Thoracic aorta (tissue), 2 donors: ENCODE results near the gene ELOA. TPM values are rescaled to one million over a fixed set of nuclear protein-coding genes. Genes with fewer than 3 reads are reported as not detected.

Source experiments
- ATAC-seq: fragments of 150-250 bp; one replicate; pipeline ENCODE4 v1.8.0; 2017; ENCODE audit warnings: low read depth; ENCODE audit not compliant: insufficient number of reproducible peaks, low FRiP score
- DNase-seq: peaks from one replicate; pipeline ENCODE4 v3.0.0-alpha.2; 2020; ENCODE audit warnings: low spot score
- H3K27ac ChIP-seq, 2 donors: fragments of 200-600 bp; sonication (generic); 1 replicate in 1 of 2; 2 replicates in 1 of 2; pipeline ENCODE4 v1.5.1; 2016; ENCODE audit warnings: mild to moderate bottlenecking in 2 of 2, moderate library complexity in 2 of 2
- H3K27me3 ChIP-seq: fragments of 200-600 bp; sonication (generic); replicated peaks from 2 replicates; pipeline ENCODE4 v1.6.0; 2016; ENCODE audit warnings: mild to moderate bottlenecking; ENCODE audit not compliant: insufficient read depth
- H3K36me3 ChIP-seq: fragments of 200-600 bp; sonication (generic); one replicate; pipeline ENCODE4 v1.5.1; 2016
- H3K4me1 ChIP-seq, 2 donors: fragments of 200-600 bp; sonication (generic); 1 replicate in 1 of 2; 2 replicates in 1 of 2; pipeline versions ENCODE4 v1.5.1 to v1.6.0; 2016; ENCODE audit warnings: low read depth in 2 of 2, mild to moderate bottlenecking in 1 of 2; ENCODE audit not compliant: control insufficient read depth in 1 of 2
- H3K4me3 ChIP-seq: fragments of 200-600 bp; sonication (generic); 2 replicates; pipeline ENCODE4 v1.5.1; 2016; ENCODE audit warnings: mild to moderate bottlenecking
- H3K9me3 ChIP-seq: fragments of 200-600 bp; sonication (generic); 2 replicates; pipeline ENCODE4 v1.5.1; 2016
- total RNA-seq, 2 donors: library from RNA; depleted of rRNA; stranded (reverse); fragments of >200 nt; gene quantifications; one replicate each; pipeline versions ENCODE4 v1.1.0 to v1.2.3, GENCODE V29; 2016
- TF ChIP-seq, protein P1 (sequence below): fragments of 200-600 bp; sonication (generic); IDR thresholded peaks from one replicate; pipeline ENCODE4 v1.5.1; 2019; ENCODE audit warnings: antibody characterized with exemption

ELOA gene
- total RNA-seq, 2 donors from 2014 or later, result 23.3 to 40.6 TPM

DNA sequence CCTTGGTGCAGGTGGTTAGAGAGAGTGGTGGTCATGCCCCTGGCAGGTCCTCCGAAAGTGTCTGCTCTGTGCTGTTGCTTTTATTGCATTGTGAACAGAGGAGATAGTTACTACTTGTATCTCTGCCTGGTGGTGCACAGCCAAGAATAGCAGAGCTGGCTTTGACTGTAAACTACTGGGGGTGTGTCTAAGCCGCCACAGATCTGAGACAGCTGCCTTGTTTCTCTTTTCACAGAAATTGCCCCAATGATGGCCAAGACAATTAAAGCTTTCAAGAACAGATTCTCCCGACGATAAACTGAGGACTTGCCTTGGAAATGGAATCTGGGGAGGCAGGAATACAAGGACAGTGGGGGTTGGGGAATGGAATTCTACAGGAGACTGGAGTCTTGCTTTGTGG is 16.0 kb downstream of the ELOA start:
- TF ChIP-seq, protein P1, sequence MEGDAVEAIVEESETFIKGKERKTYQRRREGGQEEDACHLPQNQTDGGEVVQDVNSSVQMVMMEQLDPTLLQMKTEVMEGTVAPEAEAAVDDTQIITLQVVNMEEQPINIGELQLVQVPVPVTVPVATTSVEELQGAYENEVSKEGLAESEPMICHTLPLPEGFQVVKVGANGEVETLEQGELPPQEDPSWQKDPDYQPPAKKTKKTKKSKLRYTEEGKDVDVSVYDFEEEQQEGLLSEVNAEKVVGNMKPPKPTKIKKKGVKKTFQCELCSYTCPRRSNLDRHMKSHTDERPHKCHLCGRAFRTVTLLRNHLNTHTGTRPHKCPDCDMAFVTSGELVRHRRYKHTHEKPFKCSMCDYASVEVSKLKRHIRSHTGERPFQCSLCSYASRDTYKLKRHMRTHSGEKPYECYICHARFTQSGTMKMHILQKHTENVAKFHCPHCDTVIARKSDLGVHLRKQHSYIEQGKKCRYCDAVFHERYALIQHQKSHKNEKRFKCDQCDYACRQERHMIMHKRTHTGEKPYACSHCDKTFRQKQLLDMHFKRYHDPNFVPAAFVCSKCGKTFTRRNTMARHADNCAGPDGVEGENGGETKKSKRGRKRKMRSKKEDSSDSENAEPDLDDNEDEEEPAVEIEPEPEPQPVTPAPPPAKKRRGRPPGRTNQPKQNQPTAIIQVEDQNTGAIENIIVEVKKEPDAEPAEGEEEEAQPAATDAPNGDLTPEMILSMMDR, result no peak
- peaks cover 72% of the 10 kb centered on the region for H3K36me3 ChIP-seq
- no peak for ATAC-seq

GRCh38 chr1:23763041-23763577 is 19.8 kb downstream of the ELOA start:
- Histone ChIP-seq H3K4me1 (peaks cover 0 to 4% of the 10 kb centered on the region in 2 donors), H3K4me3 (no peak overlapping the region), H3K27me3 (no peaks in the 10 kb centered on the region), H3K36me3 (peaks cover 50% of the 10 kb centered on the region), H3K9me3 (no peaks in the 10 kb centered on the region), H3K27ac (no peak overlapping the region)
- DNase-seq, result no peak
- no peak for ATAC-seq
- TF ChIP-seq, protein P1, result no peak

More for the DNA sequence above, 16.0 kb downstream of the ELOA start:
- DNase-seq, result no peak
- no peak overlapping the region for H3K4me3 ChIP-seq
- H3K4me1 ChIP-seq, result peaks cover 0 to 4% of the 10 kb centered on the region in 2 donors
- no peaks in the 10 kb centered on the region for H3K9me3 ChIP-seq
- no peak overlapping the region for H3K27ac ChIP-seq
- no peaks in the 10 kb centered on the region for H3K27me3 ChIP-seq

GRCh38 chr1:23768733-23769132 is 25.5 kb downstream of the ELOA start:
- DNase-seq (no peak), ATAC-seq (no peak)
- no peak overlapping the region for H3K27ac ChIP-seq
- H3K4me3 ChIP-seq, result no peak overlapping the region
- H3K36me3 ChIP-seq, result peaks cover 21% of the 10 kb centered on the region
- H3K9me3 ChIP-seq, result no peaks in the 10 kb centered on the region
- TF ChIP-seq, protein P1, result no peak
- H3K27me3 ChIP-seq, result no peaks in the 10 kb centered on the region
- peaks cover 0 to 9% of the 10 kb centered on the region in 2 donors for H3K4me1 ChIP-seq

DNA sequence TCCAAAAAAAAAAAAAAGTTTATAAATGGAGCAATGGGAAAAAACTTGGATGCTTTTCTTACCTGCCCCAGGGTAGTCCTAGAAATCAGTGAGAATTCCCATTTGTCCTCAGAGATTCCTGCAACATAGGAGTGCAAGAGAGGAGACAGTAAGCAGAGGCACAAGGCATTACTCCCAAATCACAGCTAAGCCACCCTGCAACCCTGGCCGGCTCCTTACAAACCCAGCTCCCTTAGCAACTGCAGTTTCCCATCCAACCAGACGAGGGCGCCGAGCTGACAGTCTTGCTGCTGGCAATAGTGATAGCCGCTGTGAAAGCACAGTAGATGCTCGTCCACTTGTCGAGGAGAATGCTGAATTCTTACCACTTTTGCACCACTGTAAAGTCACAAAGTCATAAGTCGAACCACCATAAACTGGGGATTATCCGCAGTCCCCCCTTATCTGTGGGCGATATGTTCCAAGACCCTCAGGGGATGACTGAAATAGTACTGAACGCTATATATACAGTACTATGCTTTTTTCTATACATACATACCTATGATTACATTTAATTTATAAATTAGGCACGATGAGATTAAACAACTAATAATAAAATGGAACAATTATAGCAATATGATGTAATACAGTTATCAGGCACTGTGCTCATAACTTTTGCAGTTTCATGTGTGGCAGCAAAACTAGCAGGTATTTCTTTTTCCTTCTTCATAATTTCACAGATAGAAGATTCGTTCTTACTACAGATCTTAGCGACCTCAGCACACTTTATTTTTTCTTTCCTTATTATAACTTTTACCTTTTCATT is 29.0 kb downstream of the ELOA start:
- Histone ChIP-seq H3K4me3 (no peak overlapping the region), H3K27me3 (no peaks in the 10 kb centered on the region), H3K36me3 (peaks cover 7% of the 10 kb centered on the region), H3K27ac (no peak overlapping the region), H3K4me1 (peaks cover under 1 to 9% of the 10 kb centered on the region in 2 donors), H3K9me3 (no peaks in the 10 kb centered on the region)
- no peak for ATAC-seq
- DNase-seq, result peak; percentile 70
- TF ChIP-seq, protein P1, result peak; percentile 90

DNA sequence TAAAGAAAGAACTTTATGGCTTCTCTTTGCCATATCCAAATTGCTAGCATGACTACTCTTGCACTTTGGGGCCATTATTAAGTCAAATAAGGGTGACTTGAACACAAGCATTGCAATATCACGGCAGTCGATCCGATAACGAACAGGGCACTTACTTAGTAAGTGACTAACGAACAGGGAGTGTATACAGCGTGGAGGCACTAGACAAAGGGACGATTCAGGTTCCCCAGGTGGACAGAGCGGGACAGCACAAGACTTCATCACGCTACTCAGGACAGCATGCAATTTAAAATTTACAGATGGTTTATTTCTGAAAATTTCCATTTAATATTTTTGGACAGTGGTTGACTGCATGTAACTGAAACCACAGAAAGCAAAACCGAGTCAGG is 29.6 kb downstream of the ELOA start:
- peaks cover 4 to 14% of the 10 kb centered on the region in 2 donors for H3K4me1 ChIP-seq
- ATAC-seq (no peak), DNase-seq (no peak)
- H3K27me3 ChIP-seq, result no peaks in the 10 kb centered on the region
- TF ChIP-seq, protein P1, result no peak
- no peak overlapping the region for H3K27ac ChIP-seq
- H3K36me3 ChIP-seq, result peaks cover 2% of the 10 kb centered on the region
- no peak overlapping the region for H3K4me3 ChIP-seq
- H3K9me3 ChIP-seq, result no peaks in the 10 kb centered on the region
